HCT116 (cell line): ENCODE data around the gene CENPM. TPM values are rescaled to one million over a fixed set of nuclear protein-coding genes. Genes with fewer than 3 reads are reported as not detected.

Source experiments
- ATAC-seq: fragments of 200-7000 bp; cut with Tn5 transposase; 2 replicates; pipeline ENCODE4 v1.9.1; 2020; ENCODE audit warnings: mild to moderate bottlenecking, moderate library complexity
- BruUV-seq: library from RNA; stranded (reverse); fragments of 400-500 nt; replicated peaks from 2 replicates; lab custom pipeline; 2021; lab: Mats Ljungman, UMichigan
- CTCF ChIA-PET: fragments of 300-600 bp; sonication (Branson Sonifier 250); formaldehyde crosslinking; loops from one replicate; lab custom pipeline; 2021; ENCODE audit warnings: antibody characterized with exemption; lab: Charles Lee
- POLR2A ChIA-PET: fragments of 300-600, 350-600 bp; sonication (Branson Sonifier 250); formaldehyde crosslinking; loops from one replicate; lab custom pipeline; 2021; ENCODE audit warnings: antibody characterized with exemption; lab: Charles Lee
- RAD21 ChIA-PET, 2 experiments: fragments of 300-600 bp; sonication (Branson Sonifier 250); formaldehyde crosslinking; loops; one replicate each; lab custom pipeline; 2023; ENCODE audit warnings: low total read pairs in 2 of 2; ENCODE audit not compliant: uncharacterized antibody in 2 of 2, unreplicated experiment in 2 of 2, low non-redundant PET in 1 of 2; lab: Charles Lee
- DNase-seq: peaks from one replicate; pipeline ENCODE4 v3.0.0-alpha.2; 2010; ENCODE audit warnings: low read depth, low spot score
- H2AFZ ChIP-seq: fragments of 200-600 bp; shearing (Covaris generic), sonication (generic); 2 replicates; pipeline ENCODE4 v1.6.1; 2017; ENCODE audit warnings: low read depth, mixed run types, mixed read lengths, antibody characterized with exemption, low read length; ENCODE audit not compliant: poor library complexity, severe bottlenecking
- H3K27ac ChIP-seq: 2 replicates; pipeline ENCODE4 v1.5.1; 2012; ENCODE audit warnings: low read depth, low read length
- H3K27me3 ChIP-seq: fragments of 200-600 bp; sonication (generic); 2 replicates; pipeline ENCODE4 v1.6.1; 2016; ENCODE audit warnings: mixed run types, low read length, mixed read lengths; ENCODE audit not compliant: insufficient read depth
- H3K36me3 ChIP-seq, 2 experiments: fragments of 200-500 bp in 1 of 2; fragments of 200-600 bp in 1 of 2; sonication (Bioruptor generic) in 1 of 2; sonication (generic) in 1 of 2; 2 replicates each; pipeline versions ENCODE4 v1.5.1 to v1.6.1; 2014 to 2016; ENCODE audit warnings: low read length in 2 of 2, inconsistent platforms in 1 of 2, mixed read lengths in 1 of 2, mixed run types in 1 of 2; ENCODE audit not compliant: insufficient read depth in 2 of 2, control insufficient read depth in 1 of 2
- H3K4me1 ChIP-seq, 2 experiments: fragments of 200-600 bp in 1 of 2; sonication (generic) in 1 of 2; 2 replicates each; pipeline versions ENCODE4 v1.5.1 to v1.6.1; 2012 to 2017; ENCODE audit warnings: low read length in 2 of 2, inconsistent platforms in 1 of 2, mild to moderate bottlenecking in 1 of 2, mixed read lengths in 1 of 2, mixed run types in 1 of 2, moderate library complexity in 1 of 2; ENCODE audit not compliant: insufficient read depth in 2 of 2, control insufficient read depth in 1 of 2
- H3K4me2 ChIP-seq: fragments of 200-600 bp; sonication (generic); 2 replicates; pipeline ENCODE4 v1.6.1; 2017; ENCODE audit warnings: mixed run types, low read length, mixed read lengths
- H3K4me3 ChIP-seq, 2 experiments: fragments of 200-600 bp in 1 of 2; sonication (generic) in 1 of 2; replicated peaks in 1 of 2; 2 replicates each; pipeline ENCODE4 v1.5.1; 2011 to 2016; ENCODE audit warnings: low read length in 2 of 2, control low read depth in 1 of 2, low read depth in 1 of 2, mild to moderate bottlenecking in 1 of 2, mixed read lengths in 1 of 2, mixed run types in 1 of 2
- H3K79me2 ChIP-seq: fragments of 200-600 bp; sonication (generic); 2 replicates; pipeline ENCODE4 v1.6.1; 2017; ENCODE audit warnings: mild to moderate bottlenecking, mixed run types, low read length, moderate library complexity, mixed read lengths; ENCODE audit not compliant: insufficient read depth
- H3K9ac ChIP-seq: fragments of 200-600 bp; sonication (generic); 2 replicates; pipeline ENCODE4 v1.6.1; 2016; ENCODE audit warnings: low read length, mixed read lengths
- H3K9me2 ChIP-seq: fragments of 200-600 bp; sonication (generic), shearing (Covaris generic); 2 replicates; pipeline ENCODE4 v1.6.1; 2017; ENCODE audit warnings: mixed run types, mild to moderate bottlenecking, moderate library complexity; ENCODE audit not compliant: insufficient read depth
- H3K9me3 ChIP-seq, 2 experiments: fragments of 200-500 bp in 1 of 2; fragments of 200-600 bp in 1 of 2; sonication (Bioruptor generic) in 1 of 2; sonication (generic) in 1 of 2; 2 replicates each; pipeline ENCODE4 v1.6.1; 2014 to 2017; ENCODE audit warnings: low read length in 2 of 2, mixed read lengths in 2 of 2, inconsistent platforms in 1 of 2, low read depth in 1 of 2, mild to moderate bottlenecking in 1 of 2, mixed run types in 1 of 2, moderate library complexity in 1 of 2; ENCODE audit not compliant: control insufficient read depth in 1 of 2, insufficient read depth in 1 of 2
- H4K20me1 ChIP-seq: fragments of 200-600 bp; sonication (generic), shearing (Covaris generic); 2 replicates; pipeline ENCODE4 v1.6.1; 2017; ENCODE audit warnings: mixed run types, mild to moderate bottlenecking, moderate library complexity; ENCODE audit not compliant: insufficient read depth
- CBX3 ChIP-seq: IDR thresholded peaks from 2 replicates; pipeline ENCODE4 v1.6.1; 2012; ENCODE audit warnings: low read depth
- JUND ChIP-seq: IDR thresholded peaks from 2 replicates; pipeline ENCODE4 v1.6.1; 2012
- POLR2AphosphoS5 ChIP-seq: IDR thresholded peaks from 2 replicates; pipeline ENCODE4 v1.6.1; 2011; ENCODE audit warnings: mild to moderate bottlenecking, low read depth, low read length, moderate library complexity
- RAD21 ChIP-seq: IDR thresholded peaks from 2 replicates; pipeline ENCODE4 v1.6.1; 2012; ENCODE audit warnings: low read depth, mild to moderate bottlenecking
- REST ChIP-seq: IDR thresholded peaks from 2 replicates; pipeline ENCODE4 v1.6.1; 2012; ENCODE audit warnings: low read depth
- SIN3A ChIP-seq: IDR thresholded peaks from 2 replicates; pipeline ENCODE4 v1.6.1; 2012; ENCODE audit warnings: low read depth
- ZFX ChIP-seq: fragments of 450-650 bp; IDR thresholded peaks from 2 replicates; pipeline ENCODE4 v1.6.1; 2017
- ZNF274 ChIP-seq: fragments of 200-500 bp; sonication (Bioruptor generic); IDR thresholded peaks from 2 replicates; pipeline ENCODE4 v1.6.1; 2014; ENCODE audit warnings: mild to moderate bottlenecking, low read depth, low read length, inconsistent platforms
- intact Hi-C: fragments of 100-400 bp; cut with micrococcal nuclease; formaldehyde crosslinking; loops from 2 replicates; pipeline ENCODE4 v1.10.0; 2022
- total RNA-seq: library from RNA; stranded (reverse); gene quantifications from one replicate; pipeline ENCODE4 v1.2.1, GENCODE V29; 2021; ENCODE audit not compliant: unreplicated experiment
- TF ChIP-seq, protein P1 (sequence below): IDR thresholded peaks from 2 replicates; pipeline ENCODE4 v1.6.1; 2011; ENCODE audit warnings: mild to moderate bottlenecking, low read length, moderate library complexity; ENCODE audit not compliant: insufficient replicate concordance; ENCODE audit errors: extremely low read depth
- TF ChIP-seq, protein P2 (sequence below): IDR thresholded peaks from 2 replicates; pipeline ENCODE4 v1.6.1; 2012

The CENPM gene
- total RNA-seq, 1 experiment from 2014 or later, result 44.7 TPM

- Histone ChIP-seq H3K4me2 (no peak overlapping the region), H3K27ac (no peak overlapping the region), H3K4me3 (no peak overlapping the region), H2AFZ (no peak overlapping the region), H3K9me2 (no peaks in the 10 kb centered on the region), H3K9me3 (no peaks in the 10 kb centered on the region), H3K27me3 (no peaks in the 10 kb centered on the region), H3K9ac (no peak overlapping the region), H3K36me3 (peaks cover 5 to 7% of the 10 kb centered on the region in 2 experiments; a peak in 3 of 4 replicates), H3K4me1 (no peaks in the 10 kb centered on the region; a peak in 1 of 4 replicates), H4K20me1 (no peaks in the 10 kb centered on the region), H3K79me2 (no peaks in the 10 kb centered on the region)
- ATAC-seq, result no peak
- intact Hi-C loops, result no loop called here
- ChIA-PET RAD21 (no interaction called here), POLR2A (no interaction called here), CTCF (no interaction called here)
- no peak for DNase-seq
- BruUV-seq, result no TSS peak
- TF ChIP-seq SIN3A (no peak), ZNF274 (no peak), ZFX (no peak)
These were observed 41.3 kb downstream of the CENPM start for GRCh38 chr22:41905411-41906202.

GRCh38 chr22:41904450-41905410 is 42.2 kb downstream of the CENPM start:
- ATAC-seq, result no peak
- POLR2A ChIA-PET, result no interaction called here

More at GRCh38 chr22:41904450-41905410, 42.2 kb downstream of the CENPM start:
- no peak for TF ChIP-seq ZNF274
- TF ChIP-seq POLR2AphosphoS5, result no peak
- TF ChIP-seq, protein P1, sequence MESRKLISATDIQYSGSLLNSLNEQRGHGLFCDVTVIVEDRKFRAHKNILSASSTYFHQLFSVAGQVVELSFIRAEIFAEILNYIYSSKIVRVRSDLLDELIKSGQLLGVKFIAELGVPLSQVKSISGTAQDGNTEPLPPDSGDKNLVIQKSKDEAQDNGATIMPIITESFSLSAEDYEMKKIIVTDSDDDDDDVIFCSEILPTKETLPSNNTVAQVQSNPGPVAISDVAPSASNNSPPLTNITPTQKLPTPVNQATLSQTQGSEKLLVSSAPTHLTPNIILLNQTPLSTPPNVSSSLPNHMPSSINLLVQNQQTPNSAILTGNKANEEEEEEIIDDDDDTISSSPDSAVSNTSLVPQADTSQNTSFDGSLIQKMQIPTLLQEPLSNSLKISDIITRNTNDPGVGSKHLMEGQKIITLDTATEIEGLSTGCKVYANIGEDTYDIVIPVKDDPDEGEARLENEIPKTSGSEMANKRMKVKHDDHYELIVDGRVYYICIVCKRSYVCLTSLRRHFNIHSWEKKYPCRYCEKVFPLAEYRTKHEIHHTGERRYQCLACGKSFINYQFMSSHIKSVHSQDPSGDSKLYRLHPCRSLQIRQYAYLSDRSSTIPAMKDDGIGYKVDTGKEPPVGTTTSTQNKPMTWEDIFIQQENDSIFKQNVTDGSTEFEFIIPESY, result no peak
- TF ChIP-seq RAD21, result no peak
- TF ChIP-seq ZFX, result no peak
- no peak for TF ChIP-seq JUND
- no peak for TF ChIP-seq REST
- TF ChIP-seq CBX3, result no peak
- TF ChIP-seq, protein P2, sequence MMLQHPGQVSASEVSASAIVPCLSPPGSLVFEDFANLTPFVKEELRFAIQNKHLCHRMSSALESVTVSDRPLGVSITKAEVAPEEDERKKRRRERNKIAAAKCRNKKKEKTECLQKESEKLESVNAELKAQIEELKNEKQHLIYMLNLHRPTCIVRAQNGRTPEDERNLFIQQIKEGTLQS, result no peak
- Histone ChIP-seq H3K27me3 (no peaks in the 10 kb centered on the region), H3K4me3 (no peak overlapping the region), H3K9me2 (no peaks in the 10 kb centered on the region), H3K79me2 (no peaks in the 10 kb centered on the region), H2AFZ (no peak overlapping the region), H4K20me1 (no peaks in the 10 kb centered on the region), H3K4me2 (no peak overlapping the region), H3K9me3 (no peaks in the 10 kb centered on the region), H3K27ac (no peak overlapping the region), H3K9ac (no peak overlapping the region), H3K4me1 (no peaks in the 10 kb centered on the region; a peak in 1 of 4 replicates), H3K36me3 (peaks cover 10 to 12% of the 10 kb centered on the region in 2 experiments; a peak in 3 of 4 replicates)
- intact Hi-C loops, result no loop called here
- no TSS peak for BruUV-seq
- ChIA-PET RAD21 (no interaction called here), CTCF (no interaction called here)
- no peak for DNase-seq
